NCI-H1417 (cell line): Measurements from ENCODE around the gene GPR17.

ENCODE experiments used
- DNase-seq, 3 experiments: peaks; one replicate each; lab custom pipeline; 2025; lab: John Stamatoyannopoulos, UW

The GPR17 gene

DNA sequence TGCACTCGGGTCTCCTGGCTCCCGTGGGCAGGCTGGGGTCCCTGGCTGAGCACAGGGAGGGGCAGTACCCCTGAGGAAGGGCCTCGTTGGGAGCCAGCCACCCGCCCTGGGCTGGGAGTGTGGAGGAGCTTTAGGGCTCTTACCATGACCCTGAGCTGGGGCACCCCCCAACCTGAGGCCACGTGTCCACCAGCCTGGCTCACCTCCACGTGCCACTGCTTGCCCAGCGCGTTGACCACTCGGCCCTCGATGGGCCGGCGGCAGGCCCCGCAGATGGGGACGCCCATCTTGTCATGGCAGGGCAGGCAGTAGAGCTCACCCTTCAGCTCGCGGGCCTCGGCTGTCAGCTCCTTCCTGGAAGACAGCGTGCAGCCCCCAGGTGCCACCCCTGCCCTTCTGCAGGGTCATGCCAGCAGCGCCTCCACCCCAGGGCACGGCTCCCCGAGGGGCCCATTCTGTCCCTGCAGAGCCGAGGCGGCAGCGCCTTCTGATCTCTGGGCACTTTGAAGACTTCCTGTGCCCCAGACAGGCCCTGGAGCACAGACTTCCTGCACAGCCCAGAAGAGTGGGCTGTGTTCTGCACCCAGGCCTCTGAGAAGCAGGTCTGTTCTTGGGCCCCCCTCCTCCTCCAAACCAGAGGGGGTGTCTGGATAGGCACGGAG, 4.0 kb upstream of the GPR17 start:
- DNase-seq = no peak

DNA sequence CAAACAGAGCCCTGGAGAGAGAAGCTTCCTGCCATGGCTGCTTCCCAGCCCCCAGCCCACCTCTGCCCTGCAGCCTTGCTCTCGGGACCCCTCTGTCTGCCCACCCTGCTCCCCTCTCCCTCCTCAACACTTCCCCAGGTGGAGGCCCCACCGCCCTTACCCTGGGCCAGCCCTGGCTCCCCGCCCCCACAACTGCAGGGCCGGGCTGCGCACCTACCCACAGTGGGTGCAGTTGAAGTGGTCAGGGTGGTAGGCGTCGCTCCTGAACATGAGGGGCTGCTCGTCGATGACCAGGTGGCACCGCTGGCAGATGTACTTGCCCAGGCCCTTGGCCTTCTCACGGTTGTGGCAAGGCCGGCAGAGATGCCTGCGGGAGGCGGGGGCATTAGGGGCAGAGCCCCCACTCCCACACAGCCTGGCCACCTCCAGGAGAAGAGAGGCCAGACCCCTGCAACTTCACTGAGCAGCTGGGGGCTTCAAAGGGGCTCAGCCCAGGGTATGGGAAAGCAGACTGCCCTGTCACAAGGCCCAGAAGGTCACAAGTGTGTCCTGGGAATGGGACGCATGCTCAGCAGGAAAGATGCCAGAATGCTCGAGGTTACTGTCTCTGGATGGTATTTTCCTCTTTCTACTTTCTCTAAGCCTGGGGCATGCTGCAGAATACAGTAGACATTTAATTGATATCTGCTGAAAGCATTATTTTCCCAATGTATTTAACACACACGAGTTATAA, 3.1 kb upstream of the GPR17 start:
- DNase-seq = no peak

DNA sequence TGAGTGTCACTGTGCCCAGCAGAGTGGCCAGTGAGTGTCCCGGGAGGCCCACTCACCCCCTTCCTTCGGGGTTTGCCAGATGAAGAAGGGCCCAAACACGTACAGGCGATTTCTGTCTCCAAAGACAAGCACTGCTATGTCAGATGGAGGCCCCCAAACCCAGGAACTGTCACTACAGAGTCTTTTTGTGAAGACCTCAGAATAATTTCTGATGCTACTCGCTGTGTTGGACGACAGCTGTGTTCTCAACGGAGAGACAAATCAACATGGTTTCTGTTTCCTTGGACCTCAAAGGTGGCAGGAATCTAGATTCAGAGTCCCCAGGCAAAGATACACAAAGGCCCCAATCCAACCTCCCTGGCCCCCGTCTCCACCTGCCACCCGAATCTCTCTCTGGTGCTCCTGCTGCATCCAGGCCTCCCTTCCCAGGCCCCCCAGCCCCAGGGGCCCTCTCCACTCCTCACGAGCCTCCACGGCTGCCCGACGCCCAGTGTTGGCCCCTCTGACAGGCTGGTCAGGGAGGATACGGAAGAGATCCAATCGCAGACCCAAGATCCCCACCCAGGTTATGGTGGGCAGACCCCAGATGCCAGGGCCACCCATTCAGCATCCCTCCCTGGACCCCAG, 2.4 kb upstream of the GPR17 start:
- DNase-seq = no peak

DNA sequence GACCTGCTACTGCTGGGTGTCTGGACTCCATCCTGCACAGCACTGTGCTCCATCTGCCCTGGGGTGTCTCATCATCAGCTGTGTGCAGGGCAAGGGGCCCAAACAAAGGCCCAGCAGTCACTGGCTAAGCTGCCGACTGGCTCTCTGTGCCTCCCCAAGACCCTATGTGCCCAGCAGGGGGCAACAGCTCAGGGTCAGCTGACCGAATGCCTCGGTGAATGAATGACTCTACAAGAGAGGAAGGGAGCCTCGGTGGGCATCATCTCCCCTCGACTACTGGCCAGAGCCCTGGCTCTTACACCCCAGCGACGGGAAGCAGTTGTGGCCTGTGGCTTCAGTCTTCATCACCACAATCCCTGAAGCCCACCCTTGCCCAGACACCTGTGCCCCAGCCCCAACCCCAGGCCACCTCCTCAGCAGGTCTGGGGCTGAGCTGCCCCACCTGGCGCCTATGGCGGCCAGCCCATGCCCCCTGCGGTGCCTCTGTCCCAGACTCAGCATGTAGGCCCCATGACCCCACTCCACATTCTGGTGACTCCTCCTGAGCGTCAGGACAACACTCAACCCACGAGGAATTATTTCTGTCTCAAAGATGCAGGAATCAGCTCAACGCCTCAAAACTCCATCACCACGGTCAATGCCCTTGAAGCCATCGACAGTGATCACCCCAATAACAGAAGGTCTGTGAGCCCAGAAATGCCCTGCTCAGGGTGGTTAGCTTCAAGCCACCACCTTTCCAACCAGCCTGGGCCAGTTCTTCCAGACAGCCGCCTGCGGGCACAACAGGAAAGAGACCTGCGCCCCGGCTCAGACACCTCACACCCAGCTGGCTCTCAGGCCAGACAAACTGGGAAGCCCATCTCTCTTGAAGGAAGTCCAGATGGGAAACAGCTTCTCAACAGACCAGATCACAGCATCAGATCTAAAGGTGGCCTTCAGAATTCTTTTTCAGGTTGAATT, 1.6 kb upstream of the GPR17 start:
- no peak for DNase-seq

DNA sequence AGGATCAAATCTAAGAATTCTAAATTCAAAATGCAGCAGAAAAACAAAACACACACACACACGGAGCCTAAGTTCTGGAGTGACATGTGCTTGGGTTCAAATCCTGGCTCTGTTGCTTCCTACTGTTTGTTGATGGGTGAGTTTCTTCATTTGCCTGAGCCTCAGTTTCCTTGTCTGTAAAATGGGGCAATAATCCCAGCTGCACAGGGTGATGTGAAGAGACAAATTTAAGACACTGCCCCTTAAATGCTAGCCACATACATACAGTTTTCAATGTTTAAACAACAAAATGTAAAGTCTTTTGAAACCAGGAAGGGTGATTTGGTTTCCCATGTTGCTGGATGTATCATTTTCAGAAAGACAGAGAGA, 943 bp upstream of the GPR17 start:
- DNase-seq = no peak

DNA sequence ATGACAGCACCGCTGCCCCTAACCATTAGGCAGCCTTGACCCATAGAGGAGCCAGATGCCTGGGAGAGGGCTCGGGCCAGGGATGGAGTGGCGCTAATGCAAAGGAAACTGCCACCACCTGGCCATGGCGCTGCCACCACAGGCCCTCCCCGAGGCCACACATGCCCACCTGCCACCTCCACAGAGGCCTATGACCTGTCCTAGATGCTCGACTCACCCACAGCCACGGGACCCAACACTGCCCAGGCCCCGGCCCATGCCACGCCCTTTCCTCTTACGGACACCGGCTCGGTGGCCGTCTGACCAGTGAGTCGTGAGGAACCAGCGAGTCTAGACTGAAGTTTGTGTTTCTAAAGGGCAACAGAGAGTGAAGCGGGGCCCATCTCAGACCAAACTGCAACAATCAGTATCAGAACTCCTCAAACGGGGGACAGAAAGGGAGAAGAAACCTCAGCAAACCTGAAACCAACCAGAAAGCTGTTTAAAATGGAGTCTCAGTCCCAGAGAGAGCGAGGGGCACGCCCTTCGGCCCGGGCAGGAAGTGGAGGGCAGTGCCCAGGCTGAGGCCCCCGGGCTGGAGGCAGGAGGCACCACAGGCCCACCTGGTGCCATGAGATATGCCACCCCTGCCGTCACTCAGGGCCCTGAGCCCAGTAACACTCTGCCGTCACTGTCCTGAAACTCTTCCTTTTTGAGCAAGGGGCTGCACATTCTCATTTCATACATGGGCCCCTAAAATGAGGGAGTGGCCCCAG, 711 bp downstream of the GPR17 start:
- no peak for DNase-seq

DNA sequence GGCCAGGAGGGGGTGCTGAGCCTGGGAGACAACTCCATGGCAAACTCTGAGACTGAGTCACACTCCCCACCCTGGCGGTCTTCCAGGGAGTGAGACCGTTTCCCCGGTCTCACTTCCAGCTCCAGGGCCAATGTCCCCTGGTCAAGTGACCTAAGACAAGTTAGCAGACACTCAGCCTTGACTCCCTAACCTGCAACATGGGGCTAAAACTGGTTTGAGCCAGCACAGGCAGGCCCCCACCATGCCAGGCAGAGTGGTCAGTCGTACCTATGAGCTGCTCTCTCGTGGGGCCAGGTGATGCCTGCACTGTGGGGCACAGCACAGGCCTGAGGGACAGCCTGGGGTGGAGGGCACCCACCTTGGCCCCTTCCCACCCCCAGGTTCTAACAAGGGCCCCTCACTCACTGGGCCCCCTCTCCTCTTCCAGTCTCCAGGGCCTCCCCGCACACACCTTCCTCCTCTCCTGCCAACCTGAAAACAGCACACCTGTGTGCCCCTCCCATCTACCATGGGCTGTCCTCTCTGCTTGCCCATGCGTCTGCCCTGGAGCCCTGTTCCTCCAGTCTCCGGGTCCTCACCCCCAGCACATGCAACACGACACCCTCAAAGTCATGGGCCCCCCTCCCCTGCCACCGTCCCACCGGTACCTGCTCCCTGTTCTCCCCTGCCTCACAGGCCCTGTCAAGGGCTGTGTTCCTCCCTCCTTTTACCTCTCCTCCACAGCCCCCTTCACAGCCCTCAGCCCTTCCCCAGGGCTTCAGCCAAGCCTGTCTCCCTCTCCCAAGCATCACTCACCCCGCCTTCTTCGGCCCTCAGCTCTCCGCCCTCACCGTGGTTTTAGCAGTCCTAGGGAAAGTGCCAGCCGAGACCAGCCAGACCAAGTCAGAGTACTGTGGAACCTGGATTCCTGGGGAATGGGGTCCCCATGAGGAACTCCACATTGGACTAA, 1.6 kb downstream of the GPR17 start:
- DNase-seq = no peak

DNA sequence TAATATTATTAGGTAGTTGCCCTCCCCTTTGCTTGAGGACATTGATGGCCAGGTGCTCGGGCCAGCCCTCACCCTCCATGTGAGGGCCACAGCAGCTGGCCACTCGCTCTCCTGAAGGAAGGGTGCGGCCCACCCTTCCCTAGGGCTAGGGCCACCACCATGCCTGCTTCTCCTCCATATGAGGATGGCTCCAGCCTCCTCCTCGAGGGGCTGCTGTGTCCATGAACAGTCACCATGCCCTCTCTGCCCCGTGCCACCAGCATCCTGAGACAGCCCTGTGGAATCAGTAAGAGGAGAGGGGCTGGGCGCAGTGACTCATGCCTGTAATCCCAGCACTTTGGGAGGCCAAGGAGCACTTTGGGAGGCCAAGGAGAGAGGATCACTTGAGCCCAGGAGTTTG, 2.4 kb downstream of the GPR17 start:
- DNase-seq = no peak

DNA sequence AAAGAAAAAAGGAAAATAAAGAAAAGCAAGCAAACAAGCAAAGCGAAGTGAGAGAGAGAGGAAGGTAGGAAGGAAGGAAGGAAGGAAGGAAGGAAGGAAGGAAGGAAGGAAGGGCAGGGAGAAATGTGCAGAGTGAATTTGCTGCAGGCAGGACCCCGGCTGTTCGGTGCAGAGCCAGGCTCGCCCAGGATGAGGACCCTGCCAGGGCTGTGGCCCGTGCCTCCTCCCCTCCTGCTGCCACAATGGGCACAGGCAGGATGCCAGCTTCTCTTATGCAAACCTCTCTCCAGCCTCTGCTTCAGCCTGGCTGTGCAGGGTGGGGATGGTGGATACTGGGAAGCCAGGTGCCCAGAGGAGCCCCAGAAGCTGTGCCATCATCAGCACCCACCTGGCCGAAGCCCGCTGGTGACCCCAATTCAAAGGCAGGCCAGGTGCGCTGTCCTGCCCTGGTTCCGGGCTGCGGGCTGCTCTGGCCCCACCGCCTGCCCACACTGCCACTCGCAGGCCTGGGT, 3.2 kb downstream of the GPR17 start:
- DNase-seq = no peak

DNA sequence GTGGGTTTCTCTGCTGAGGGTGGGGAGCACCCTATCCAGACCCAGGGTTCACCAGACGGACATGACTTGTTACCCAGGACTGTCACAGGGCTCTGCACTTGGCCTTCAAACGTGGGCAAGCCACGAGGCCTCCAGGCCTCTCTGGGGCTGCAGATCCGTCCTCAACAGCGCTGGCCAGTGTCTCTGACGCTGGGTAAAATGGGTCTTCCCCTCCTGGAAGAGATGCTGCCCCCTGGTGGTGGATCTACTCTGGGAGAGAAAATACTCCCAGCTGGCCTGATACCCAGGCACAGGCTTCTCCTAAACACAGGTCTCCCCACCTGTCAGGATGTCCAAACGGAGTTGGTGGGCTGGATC, 3.7 kb downstream of the GPR17 start:
- DNase-seq = peak; percentile 49 to 81 (median 58)

DNA sequence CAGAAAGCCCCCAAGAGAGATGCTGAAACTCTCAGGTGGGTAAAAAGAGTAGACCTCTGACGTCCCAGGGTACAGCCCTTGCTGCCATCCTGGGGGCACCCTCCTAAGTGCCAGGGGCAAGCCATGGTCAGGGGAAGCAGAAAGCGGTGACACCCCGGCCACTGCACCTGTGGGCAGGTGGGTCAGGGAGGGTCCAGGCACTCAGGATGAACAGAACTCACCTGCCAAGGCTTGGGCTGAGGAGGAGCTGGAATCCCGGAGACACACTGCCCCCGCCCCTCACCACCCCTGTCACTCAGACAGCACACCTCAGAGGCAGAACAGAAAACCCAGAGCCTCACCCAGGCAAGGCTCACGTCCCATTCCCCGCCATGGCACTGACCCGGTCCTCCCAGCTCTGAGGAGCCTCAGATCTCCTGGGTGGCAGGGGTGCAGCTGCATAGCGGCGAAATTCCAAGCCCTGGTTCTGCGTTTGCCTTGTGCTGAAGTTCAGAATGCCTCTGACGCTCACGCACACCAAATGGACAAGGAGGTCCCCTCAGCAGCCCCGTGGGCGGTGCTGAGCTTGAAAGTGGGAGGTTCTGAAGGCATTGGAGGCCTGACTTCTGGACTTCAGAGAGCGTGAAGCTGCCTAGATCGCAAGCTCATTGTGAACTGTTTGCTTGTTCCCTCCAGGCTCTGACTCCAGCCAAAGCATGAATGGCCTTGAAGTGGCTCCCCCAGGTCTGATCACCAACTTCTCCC, 4.3 kb downstream of the GPR17 start:
- DNase-seq = no peak

DNA sequence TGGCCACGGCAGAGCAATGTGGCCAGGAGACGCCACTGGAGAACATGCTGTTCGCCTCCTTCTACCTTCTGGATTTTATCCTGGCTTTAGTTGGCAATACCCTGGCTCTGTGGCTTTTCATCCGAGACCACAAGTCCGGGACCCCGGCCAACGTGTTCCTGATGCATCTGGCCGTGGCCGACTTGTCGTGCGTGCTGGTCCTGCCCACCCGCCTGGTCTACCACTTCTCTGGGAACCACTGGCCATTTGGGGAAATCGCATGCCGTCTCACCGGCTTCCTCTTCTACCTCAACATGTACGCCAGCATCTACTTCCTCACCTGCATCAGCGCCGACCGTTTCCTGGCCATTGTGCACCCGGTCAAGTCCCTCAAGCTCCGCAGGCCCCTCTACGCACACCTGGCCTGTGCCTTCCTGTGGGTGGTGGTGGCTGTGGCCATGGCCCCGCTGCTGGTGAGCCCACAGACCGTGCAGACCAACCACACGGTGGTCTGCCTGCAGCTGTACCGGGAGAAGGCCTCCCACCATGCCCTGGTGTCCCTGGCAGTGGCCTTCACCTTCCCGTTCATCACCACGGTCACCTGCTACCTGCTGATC, 4.9 kb downstream of the GPR17 start:
- no peak for DNase-seq

DNA sequence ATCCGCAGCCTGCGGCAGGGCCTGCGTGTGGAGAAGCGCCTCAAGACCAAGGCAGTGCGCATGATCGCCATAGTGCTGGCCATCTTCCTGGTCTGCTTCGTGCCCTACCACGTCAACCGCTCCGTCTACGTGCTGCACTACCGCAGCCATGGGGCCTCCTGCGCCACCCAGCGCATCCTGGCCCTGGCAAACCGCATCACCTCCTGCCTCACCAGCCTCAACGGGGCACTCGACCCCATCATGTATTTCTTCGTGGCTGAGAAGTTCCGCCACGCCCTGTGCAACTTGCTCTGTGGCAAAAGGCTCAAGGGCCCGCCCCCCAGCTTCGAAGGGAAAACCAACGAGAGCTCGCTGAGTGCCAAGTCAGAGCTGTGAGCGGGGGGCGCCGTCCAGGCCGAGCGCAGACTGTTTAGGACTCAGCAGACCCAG, 5.4 kb downstream of the GPR17 start:
- DNase-seq = no peak

DNA sequence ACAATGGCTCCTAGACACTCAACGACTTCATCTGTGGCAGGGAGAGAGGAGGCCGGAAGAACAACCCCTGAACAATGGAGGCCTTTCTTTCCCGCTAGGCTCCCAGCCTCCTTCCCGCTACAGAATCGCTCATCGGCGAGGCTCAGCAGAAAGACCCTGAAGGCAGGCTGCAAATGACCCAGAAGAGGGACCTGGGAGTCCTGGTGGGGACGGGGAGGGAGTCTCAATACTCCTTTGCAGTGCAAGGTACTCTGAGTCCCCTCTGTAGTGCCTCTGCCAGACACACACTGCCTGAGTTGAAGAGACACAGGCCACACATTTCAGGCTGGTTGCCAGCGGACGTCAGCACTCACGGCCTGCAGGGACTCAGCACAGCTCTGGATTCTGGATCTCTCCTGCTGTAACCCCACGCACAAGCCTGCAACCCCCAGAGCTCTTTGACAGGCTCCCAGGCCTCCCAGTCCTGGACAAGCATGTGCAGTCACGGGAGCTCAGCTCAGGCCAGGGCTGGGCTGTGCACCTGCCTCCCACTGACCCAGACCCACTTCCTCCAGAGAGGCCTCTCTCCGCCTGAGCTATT, 6.1 kb downstream of the GPR17 start:
- no peak for DNase-seq

DNA sequence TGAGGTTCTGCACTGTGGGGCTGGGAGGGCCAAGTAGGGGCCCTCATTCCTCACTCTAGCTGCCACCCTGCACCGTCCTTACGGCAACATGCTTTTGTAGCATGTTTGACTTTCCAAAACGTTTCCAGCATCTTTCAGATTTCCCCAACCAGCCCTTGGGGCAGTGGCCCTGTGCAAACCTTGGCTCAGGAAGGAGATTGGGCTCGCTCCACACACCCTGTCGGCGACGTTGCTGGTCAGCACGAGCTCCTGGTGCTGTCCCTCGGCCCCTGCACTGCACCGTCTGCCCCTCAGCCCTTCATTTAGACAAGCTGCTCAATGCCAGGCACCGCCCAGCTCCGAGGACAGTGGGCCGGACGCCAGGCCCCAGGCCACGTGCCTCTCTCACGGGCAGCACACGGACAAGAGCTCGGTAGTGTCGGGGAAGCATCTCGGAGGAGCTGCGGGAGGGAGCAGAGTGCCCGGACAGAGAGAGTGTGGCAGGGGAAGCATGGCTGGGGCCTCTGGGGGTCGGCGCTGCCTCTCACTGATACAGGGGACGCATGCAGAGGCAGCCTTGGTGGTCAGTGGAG, 6.9 kb downstream of the GPR17 start:
- no peak for DNase-seq

DNA sequence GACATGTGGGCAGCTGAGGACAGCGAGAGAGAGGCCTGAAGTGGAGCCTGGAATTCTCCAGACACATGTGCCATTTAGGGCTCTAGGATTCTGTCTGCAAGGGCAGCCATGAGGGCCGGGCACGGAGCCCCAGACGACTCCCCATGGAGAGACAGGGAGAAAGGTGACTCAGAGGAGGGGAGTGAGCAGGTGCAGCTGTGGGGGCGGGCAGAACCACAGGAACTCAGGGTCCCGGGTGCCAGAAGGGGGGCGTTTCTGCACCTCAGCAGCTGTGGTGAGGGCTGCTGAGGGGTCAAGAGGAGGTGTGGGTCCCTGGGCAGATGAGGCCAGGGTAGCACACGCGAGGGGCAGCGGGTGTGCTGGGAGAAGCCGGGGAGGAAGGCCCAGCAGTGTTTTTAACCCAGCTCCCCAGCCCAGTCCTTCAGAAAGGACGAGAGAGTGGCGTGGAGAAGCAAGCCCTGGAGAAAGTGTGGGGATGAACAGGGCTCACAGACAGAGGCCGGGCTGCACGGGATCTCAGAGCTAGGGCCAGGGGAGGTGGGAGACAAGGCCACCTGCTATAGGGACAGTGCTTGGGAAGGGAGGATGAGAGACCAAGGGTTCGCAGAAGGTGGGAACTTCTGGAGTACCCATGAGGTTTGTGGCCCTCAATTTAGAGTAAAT, 7.6 kb downstream of the GPR17 start:
- peak in 1 of 3 experiments; percentile 4 for DNase-seq

DNA sequence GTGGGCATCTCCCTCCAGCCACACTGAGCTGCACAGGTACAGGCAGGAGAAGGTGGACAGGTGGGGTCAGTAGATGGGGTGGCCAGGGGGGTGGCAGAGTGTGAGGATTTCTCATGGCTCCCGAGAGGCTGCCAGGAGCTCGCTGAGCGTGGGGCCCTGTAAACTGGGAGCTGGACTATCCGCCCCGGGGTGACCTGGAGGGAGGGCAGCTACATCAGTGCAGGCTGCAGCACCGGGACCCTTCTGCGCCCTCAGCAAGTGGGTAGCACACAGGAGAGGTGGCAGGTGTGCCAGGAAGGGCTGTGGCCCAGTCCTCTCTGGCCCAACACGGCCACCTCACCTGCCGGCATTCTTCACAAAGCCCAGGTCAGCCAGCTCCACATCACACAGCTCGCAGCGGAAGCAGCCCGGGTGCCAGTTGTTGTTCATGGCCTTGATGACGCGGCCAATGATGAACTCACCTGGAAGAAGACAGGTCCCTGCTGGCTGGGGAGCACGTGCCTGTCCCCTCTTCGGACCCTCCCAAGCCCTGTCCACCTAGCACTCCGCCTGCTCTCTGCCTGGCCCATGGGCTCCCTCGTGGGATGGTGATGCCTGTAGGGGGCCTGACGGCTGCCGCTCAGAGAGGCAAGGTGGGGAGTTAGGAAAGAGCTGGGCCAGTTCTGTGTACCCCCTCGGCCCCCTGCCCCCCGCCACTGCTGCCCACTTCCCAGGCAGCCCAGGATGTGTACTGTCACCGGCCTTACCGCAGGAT, 8.3 kb downstream of the GPR17 start:
- no peak for DNase-seq
